GM23338 (cell line): ENCODE results near the gene AP2B1. TPM values are rescaled to one million over a fixed set of nuclear protein-coding genes. Genes with fewer than 3 reads are reported as not detected.

ENCODE experiments used
- ATAC-seq: fragments of 200-7000 bp; cut with Tn5 transposase; 3 replicates; pipeline ENCODE4 v1.9.1; 2020
- DNase-seq: peaks from one replicate; pipeline ENCODE4 v3.0.0-alpha.2; 2015; ENCODE audit warnings: low spot score
- H2AFZ ChIP-seq: fragments of 200-600 bp; sonication (generic); 2 replicates; pipeline ENCODE4 v1.8.0; 2016; ENCODE audit warnings: antibody characterized with exemption, mild to moderate bottlenecking, moderate library complexity
- H3F3A ChIP-seq: fragments of 200-600 bp; sonication (generic); replicated peaks from 2 replicates; pipeline ENCODE4 v1.8.0; 2017; ENCODE audit warnings: antibody characterized with exemption, mixed run types, low read depth
- H3K27ac ChIP-seq: fragments of 200-600 bp; sonication (generic); 2 replicates; pipeline ENCODE4 v1.6.1; 2016; ENCODE audit warnings: low read depth
- H3K27me3 ChIP-seq: fragments of 200-600 bp; sonication (generic); 2 replicates; pipeline ENCODE4 v1.8.0; 2016; ENCODE audit warnings: mild to moderate bottlenecking, mixed run types, moderate library complexity; ENCODE audit not compliant: insufficient read depth
- H3K36me3 ChIP-seq: fragments of 200-600 bp; sonication (generic); 2 replicates; pipeline ENCODE4 v1.8.0; 2016; ENCODE audit warnings: mild to moderate bottlenecking; ENCODE audit not compliant: insufficient read depth
- H3K4me1 ChIP-seq: fragments of 200-600 bp; sonication (generic); 2 replicates; pipeline ENCODE4 v1.8.0; 2016; ENCODE audit warnings: mild to moderate bottlenecking, moderate library complexity; ENCODE audit not compliant: insufficient read depth
- H3K4me2 ChIP-seq: fragments of 200-600 bp; sonication (generic); 2 replicates; pipeline ENCODE4 v1.7.1; 2017; ENCODE audit warnings: mixed run types
- H3K4me3 ChIP-seq: fragments of 200-600 bp; sonication (generic); 2 replicates; pipeline ENCODE4 v1.6.1; 2016; ENCODE audit warnings: mixed run types
- H3K79me2 ChIP-seq: fragments of 200-600 bp; sonication (generic); replicated peaks from 2 replicates; pipeline ENCODE4 v1.8.0; 2017; ENCODE audit warnings: mild to moderate bottlenecking; ENCODE audit not compliant: insufficient read depth
- H3K9me2 ChIP-seq: fragments of 200-600 bp; sonication (generic); 2 replicates; pipeline ENCODE4 v1.8.0; 2017; ENCODE audit not compliant: insufficient read depth
- H4K20me1 ChIP-seq: fragments of 200-600 bp; sonication (generic); replicated peaks from 2 replicates; pipeline ENCODE4 v1.8.0; 2017; ENCODE audit warnings: mild to moderate bottlenecking; ENCODE audit not compliant: insufficient read depth
- H3K27ac Mint-ChIP-seq: 2 replicates; pipeline ENCODE4 v1.8.0; 2020; ENCODE audit warnings: inconsistent platforms, mild to moderate bottlenecking, moderate library complexity, mixed read lengths
- H3K27me3 Mint-ChIP-seq: 3 replicates; pipeline ENCODE4 v1.8.0; 2022; ENCODE audit warnings: low read depth, mild to moderate bottlenecking, moderate library complexity, mixed read lengths, inconsistent platforms; ENCODE audit not compliant: insufficient read depth, poor library complexity
- H3K36me3 Mint-ChIP-seq: 3 replicates; pipeline ENCODE4 v1.8.0; 2021; ENCODE audit warnings: low read depth, mild to moderate bottlenecking, inconsistent platforms, moderate library complexity, mixed read lengths
- H3K4me1 Mint-ChIP-seq: 3 replicates; pipeline ENCODE4 v1.8.0; 2020; ENCODE audit warnings: mild to moderate bottlenecking, inconsistent platforms, mixed read lengths
- H3K4me3 Mint-ChIP-seq: 3 replicates; pipeline ENCODE4 v1.8.0; 2021; ENCODE audit warnings: moderate library complexity, mild to moderate bottlenecking, inconsistent platforms, mixed read lengths
- H3K9me3 Mint-ChIP-seq: 3 replicates; pipeline ENCODE4 v1.8.0; 2020; ENCODE audit warnings: moderate library complexity, mild to moderate bottlenecking, inconsistent platforms, mixed read lengths
- CREB1 ChIP-seq: fragments of 250-450 bp; sonication (Bioruptor Pico); IDR thresholded peaks from 2 replicates; pipeline ENCODE4 v1.5.0; 2020; ENCODE audit warnings: low read depth, mild to moderate bottlenecking, moderate library complexity
- EZH2 ChIP-seq: fragments of 200-600 bp; sonication (generic); IDR thresholded peaks from one replicate; pipeline ENCODE4 v1.8.0; 2017; ENCODE audit warnings: antibody characterized with exemption, mild to moderate bottlenecking, low read depth; ENCODE audit not compliant: unreplicated experiment
- EZH2phosphoT487 ChIP-seq: fragments of 200-600 bp; sonication (generic); IDR thresholded peaks from one replicate; pipeline ENCODE4 v1.8.1; 2018; ENCODE audit warnings: antibody characterized with exemption; ENCODE audit not compliant: unreplicated experiment
- JUNB ChIP-seq: IDR thresholded peaks from one replicate; pipeline ENCODE4 v1.6.1; 2016; ENCODE audit warnings: antibody characterized with exemption; ENCODE audit not compliant: unreplicated experiment
- NANOG ChIP-seq: IDR thresholded peaks from 2 replicates; pipeline ENCODE4 v1.6.1; 2016; ENCODE audit warnings: antibody characterized with exemption, borderline replicate concordance
- POLR2AphosphoS5 ChIP-seq: IDR thresholded peaks from 2 replicates; pipeline ENCODE4 v1.6.1; 2016; ENCODE audit warnings: antibody characterized with exemption, low read depth
- STAT1 ChIP-seq: IDR thresholded peaks from one replicate; pipeline ENCODE4 v1.6.1; 2016; ENCODE audit warnings: antibody characterized with exemption; ENCODE audit not compliant: unreplicated experiment
- ZNF114 ChIP-seq: fragments of 250-450 bp; sonication (Bioruptor Pico); IDR thresholded peaks from 2 replicates; pipeline ENCODE4 v1.5.0; 2020; ENCODE audit warnings: mild to moderate bottlenecking, moderate library complexity
- ZNF331 ChIP-seq: fragments of 250-450 bp; sonication (Bioruptor Pico); IDR thresholded peaks from 2 replicates; pipeline ENCODE4 v1.5.0; 2020; ENCODE audit warnings: low read depth, mild to moderate bottlenecking, moderate library complexity
- polyA plus RNA-seq: library from polyadenylated mRNA; unstranded; fragments of >200 nt; fragmentation: Nextera tagmentation; extraction: Ambion mirVana; gene quantifications from 2 replicates; pipeline ENCODE4 v1.2.1, GENCODE V29; 2016
- total RNA-seq: library from RNA; depleted of rRNA; stranded (reverse); fragments of >200 nt; shearing (Covaris generic); gene quantifications from 2 replicates; pipeline ENCODE4 v1.2.3, GENCODE V29; 2014
- TF ChIP-seq, protein P1 (sequence below): IDR thresholded peaks from one replicate; pipeline ENCODE4 v1.6.1; 2018; ENCODE audit warnings: antibody characterized with exemption; ENCODE audit not compliant: unreplicated experiment
- TF ChIP-seq, protein P2 (sequence below): IDR thresholded peaks from 2 replicates; pipeline ENCODE4 v1.6.1; 2016; ENCODE audit warnings: antibody characterized with exemption
- TF ChIP-seq, protein P3 (sequence below): fragments of 250-450 bp; sonication (Bioruptor Pico); IDR thresholded peaks from 2 replicates; pipeline ENCODE4 v1.5.0; 2020; ENCODE audit warnings: mild to moderate bottlenecking, moderate library complexity
- TF ChIP-seq, protein P4 (sequence below), 2 experiments: fragments of 200-600 bp in 1 of 2; sonication (generic) in 1 of 2; conservative IDR thresholded peaks; 2 replicates each; pipeline versions ENCODE4 v1.5.1 to v1.6.1; 2016 to 2017; ENCODE audit warnings: antibody characterized with exemption in 2 of 2, low read depth in 2 of 2, mild to moderate bottlenecking in 2 of 2, moderate library complexity in 1 of 2

The AP2B1 gene
- total and polyA plus RNA-seq, 2 experiments from 2014 or later = 89.7 to 144 TPM

DNA sequence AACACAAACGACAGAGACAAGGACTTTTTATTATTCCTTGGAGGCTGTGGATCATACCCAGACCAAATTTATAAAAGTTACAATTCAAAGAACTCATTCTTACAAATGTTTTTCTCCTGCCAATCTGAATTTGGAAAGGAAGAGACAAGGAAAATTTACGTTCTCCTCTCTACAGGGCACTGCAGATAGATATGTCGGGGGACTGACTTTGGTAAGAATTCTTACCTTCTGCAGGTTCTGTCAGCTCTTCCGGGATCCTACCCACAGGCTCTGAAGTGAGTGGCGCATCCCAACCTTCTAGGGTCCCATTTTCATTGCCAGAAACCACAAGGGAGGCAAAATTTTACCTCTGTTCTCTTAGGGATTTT lies 47.5 kb upstream of the AP2B1 start:
- Mint-ChIP-seq H3K27me3 (peaks cover 4% of the 10 kb centered on the region), H3K36me3 (no peaks in the 10 kb centered on the region), H3K4me1 (no peaks in the 10 kb centered on the region), H3K27ac (no peak overlapping the region), H3K4me3 (no peak overlapping the region), H3K9me3 (no peaks in the 10 kb centered on the region)
- no peaks in the 10 kb centered on the region for H3K27me3 ChIP-seq
- H3K27ac ChIP-seq = no peak overlapping the region
- H3K79me2 ChIP-seq = no peaks in the 10 kb centered on the region
- H3K4me3 ChIP-seq = no peak overlapping the region
- no peaks in the 10 kb centered on the region for H3F3A ChIP-seq
- DNase-seq (peak; percentile 13), ATAC-seq (peak; percentile 55)
- H3K9me2 ChIP-seq = no peaks in the 10 kb centered on the region
- no peaks in the 10 kb centered on the region for H3K4me1 ChIP-seq
- H4K20me1 ChIP-seq = no peaks in the 10 kb centered on the region
- TF ChIP-seq EZH2 (no peak), ZNF114 (no peak), POLR2AphosphoS5 (no peak), CREB1 (CRISPR knock-in tag) (no peak), JUNB (no peak), ZNF331 (no peak), STAT1 (no peak), NANOG (no peak), EZH2phosphoT487 (no peak)
- TF ChIP-seq, protein P1, sequence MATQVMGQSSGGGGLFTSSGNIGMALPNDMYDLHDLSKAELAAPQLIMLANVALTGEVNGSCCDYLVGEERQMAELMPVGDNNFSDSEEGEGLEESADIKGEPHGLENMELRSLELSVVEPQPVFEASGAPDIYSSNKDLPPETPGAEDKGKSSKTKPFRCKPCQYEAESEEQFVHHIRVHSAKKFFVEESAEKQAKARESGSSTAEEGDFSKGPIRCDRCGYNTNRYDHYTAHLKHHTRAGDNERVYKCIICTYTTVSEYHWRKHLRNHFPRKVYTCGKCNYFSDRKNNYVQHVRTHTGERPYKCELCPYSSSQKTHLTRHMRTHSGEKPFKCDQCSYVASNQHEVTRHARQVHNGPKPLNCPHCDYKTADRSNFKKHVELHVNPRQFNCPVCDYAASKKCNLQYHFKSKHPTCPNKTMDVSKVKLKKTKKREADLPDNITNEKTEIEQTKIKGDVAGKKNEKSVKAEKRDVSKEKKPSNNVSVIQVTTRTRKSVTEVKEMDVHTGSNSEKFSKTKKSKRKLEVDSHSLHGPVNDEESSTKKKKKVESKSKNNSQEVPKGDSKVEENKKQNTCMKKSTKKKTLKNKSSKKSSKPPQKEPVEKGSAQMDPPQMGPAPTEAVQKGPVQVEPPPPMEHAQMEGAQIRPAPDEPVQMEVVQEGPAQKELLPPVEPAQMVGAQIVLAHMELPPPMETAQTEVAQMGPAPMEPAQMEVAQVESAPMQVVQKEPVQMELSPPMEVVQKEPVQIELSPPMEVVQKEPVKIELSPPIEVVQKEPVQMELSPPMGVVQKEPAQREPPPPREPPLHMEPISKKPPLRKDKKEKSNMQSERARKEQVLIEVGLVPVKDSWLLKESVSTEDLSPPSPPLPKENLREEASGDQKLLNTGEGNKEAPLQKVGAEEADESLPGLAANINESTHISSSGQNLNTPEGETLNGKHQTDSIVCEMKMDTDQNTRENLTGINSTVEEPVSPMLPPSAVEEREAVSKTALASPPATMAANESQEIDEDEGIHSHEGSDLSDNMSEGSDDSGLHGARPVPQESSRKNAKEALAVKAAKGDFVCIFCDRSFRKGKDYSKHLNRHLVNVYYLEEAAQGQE = no peak
- TF ChIP-seq, protein P2, sequence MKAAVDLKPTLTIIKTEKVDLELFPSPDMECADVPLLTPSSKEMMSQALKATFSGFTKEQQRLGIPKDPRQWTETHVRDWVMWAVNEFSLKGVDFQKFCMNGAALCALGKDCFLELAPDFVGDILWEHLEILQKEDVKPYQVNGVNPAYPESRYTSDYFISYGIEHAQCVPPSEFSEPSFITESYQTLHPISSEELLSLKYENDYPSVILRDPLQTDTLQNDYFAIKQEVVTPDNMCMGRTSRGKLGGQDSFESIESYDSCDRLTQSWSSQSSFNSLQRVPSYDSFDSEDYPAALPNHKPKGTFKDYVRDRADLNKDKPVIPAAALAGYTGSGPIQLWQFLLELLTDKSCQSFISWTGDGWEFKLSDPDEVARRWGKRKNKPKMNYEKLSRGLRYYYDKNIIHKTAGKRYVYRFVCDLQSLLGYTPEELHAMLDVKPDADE = no peak
- TF ChIP-seq, protein P3, sequence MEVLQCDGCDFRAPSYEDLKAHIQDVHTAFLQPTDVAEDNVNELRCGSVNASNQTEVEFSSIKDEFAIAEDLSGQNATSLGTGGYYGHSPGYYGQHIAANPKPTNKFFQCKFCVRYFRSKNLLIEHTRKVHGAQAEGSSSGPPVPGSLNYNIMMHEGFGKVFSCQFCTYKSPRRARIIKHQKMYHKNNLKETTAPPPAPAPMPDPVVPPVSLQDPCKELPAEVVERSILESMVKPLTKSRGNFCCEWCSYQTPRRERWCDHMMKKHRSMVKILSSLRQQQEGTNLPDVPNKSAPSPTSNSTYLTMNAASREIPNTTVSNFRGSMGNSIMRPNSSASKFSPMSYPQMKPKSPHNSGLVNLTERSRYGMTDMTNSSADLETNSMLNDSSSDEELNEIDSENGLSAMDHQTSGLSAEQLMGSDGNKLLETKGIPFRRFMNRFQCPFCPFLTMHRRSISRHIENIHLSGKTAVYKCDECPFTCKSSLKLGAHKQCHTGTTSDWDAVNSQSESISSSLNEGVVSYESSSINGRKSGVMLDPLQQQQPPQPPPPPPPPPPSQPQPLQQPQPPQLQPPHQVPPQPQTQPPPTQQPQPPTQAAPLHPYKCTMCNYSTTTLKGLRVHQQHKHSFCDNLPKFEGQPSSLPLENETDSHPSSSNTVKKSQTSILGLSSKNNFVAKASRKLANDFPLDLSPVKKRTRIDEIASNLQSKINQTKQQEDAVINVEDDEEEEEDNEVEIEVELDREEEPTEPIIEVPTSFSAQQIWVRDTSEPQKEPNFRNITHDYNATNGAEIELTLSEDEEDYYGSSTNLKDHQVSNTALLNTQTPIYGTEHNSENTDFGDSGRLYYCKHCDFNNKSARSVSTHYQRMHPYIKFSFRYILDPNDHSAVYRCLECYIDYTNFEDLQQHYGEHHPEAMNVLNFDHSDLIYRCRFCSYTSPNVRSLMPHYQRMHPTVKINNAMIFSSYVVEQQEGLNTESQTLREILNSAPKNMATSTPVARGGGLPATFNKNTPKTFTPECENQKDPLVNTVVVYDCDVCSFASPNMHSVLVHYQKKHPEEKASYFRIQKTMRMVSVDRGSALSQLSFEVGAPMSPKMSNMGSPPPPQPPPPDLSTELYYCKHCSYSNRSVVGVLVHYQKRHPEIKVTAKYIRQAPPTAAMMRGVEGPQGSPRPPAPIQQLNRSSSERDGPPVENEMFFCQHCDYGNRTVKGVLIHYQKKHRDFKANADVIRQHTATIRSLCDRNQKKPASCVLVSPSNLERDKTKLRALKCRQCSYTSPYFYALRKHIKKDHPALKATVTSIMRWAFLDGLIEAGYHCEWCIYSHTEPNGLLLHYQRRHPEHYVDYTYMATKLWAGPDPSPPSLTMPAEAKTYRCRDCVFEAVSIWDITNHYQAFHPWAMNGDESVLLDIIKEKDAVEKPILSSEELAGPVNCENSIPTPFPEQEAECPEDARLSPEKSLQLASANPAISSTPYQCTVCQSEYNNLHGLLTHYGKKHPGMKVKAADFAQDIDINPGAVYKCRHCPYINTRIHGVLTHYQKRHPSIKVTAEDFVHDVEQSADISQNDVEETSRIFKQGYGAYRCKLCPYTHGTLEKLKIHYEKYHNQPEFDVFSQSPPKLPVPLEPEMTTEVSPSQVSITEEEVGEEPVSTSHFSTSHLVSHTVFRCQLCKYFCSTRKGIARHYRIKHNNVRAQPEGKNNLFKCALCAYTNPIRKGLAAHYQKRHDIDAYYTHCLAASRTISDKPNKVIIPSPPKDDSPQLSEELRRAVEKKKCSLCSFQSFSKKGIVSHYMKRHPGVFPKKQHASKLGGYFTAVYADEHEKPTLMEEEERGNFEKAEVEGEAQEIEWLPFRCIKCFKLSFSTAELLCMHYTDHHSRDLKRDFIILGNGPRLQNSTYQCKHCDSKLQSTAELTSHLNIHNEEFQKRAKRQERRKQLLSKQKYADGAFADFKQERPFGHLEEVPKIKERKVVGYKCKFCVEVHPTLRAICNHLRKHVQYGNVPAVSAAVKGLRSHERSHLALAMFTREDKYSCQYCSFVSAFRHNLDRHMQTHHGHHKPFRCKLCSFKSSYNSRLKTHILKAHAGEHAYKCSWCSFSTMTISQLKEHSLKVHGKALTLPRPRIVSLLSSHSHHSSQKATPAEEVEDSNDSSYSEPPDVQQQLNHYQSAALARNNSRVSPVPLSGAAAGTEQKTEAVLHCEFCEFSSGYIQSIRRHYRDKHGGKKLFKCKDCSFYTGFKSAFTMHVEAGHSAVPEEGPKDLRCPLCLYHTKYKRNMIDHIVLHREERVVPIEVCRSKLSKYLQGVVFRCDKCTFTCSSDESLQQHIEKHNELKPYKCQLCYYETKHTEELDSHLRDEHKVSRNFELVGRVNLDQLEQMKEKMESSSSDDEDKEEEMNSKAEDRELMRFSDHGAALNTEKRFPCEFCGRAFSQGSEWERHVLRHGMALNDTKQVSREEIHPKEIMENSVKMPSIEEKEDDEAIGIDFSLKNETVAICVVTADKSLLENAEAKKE (CRISPR knock-in tag) = no peak
- TF ChIP-seq, protein P4, sequence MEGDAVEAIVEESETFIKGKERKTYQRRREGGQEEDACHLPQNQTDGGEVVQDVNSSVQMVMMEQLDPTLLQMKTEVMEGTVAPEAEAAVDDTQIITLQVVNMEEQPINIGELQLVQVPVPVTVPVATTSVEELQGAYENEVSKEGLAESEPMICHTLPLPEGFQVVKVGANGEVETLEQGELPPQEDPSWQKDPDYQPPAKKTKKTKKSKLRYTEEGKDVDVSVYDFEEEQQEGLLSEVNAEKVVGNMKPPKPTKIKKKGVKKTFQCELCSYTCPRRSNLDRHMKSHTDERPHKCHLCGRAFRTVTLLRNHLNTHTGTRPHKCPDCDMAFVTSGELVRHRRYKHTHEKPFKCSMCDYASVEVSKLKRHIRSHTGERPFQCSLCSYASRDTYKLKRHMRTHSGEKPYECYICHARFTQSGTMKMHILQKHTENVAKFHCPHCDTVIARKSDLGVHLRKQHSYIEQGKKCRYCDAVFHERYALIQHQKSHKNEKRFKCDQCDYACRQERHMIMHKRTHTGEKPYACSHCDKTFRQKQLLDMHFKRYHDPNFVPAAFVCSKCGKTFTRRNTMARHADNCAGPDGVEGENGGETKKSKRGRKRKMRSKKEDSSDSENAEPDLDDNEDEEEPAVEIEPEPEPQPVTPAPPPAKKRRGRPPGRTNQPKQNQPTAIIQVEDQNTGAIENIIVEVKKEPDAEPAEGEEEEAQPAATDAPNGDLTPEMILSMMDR (conservative IDR thresholded peaks at IDR 0.05; ENCODE audit: low read depth in 2 of 2) = no peak
- no peaks in the 10 kb centered on the region for H3K36me3 ChIP-seq
- H3K4me2 ChIP-seq = no peak overlapping the region
- H2AFZ ChIP-seq = peak overlapping the region; percentile 45; the same call in 1 of the 2 replicates
